ENCODE results near the gene ZNF236.

The ZNF236 gene

GRCh38 chr18:76982841-76983583, 160.7 kb downstream of the ZNF236 start:
- TF ChIP-seq, protein P1, sequence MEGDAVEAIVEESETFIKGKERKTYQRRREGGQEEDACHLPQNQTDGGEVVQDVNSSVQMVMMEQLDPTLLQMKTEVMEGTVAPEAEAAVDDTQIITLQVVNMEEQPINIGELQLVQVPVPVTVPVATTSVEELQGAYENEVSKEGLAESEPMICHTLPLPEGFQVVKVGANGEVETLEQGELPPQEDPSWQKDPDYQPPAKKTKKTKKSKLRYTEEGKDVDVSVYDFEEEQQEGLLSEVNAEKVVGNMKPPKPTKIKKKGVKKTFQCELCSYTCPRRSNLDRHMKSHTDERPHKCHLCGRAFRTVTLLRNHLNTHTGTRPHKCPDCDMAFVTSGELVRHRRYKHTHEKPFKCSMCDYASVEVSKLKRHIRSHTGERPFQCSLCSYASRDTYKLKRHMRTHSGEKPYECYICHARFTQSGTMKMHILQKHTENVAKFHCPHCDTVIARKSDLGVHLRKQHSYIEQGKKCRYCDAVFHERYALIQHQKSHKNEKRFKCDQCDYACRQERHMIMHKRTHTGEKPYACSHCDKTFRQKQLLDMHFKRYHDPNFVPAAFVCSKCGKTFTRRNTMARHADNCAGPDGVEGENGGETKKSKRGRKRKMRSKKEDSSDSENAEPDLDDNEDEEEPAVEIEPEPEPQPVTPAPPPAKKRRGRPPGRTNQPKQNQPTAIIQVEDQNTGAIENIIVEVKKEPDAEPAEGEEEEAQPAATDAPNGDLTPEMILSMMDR (conservative IDR thresholded peaks at IDR 0.05), result peak; percentile 95

DNA sequence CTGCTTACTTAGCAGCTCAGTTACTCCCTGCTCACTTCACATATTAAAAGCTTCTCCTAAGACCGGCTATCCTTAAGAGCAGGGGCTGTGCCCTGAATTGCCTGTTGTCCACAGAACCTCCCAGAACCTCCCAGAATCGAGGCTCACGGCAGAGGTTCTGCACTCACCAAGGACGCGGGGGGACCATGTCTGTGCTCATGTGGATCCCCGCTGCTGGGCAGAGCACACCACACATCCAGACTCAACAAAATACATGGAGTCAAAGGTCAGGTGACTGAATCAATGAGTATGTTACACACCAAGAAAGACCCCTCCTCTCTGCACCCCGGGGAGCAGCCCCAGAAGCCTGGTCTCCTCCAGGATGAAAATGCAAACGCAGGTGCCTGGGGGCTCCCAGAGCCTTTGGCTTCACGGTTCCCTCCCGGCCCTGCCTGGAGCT, 161.3 kb downstream of the ZNF236 start:
- H3K27ac ChIP-seq, result peak overlapping the region; percentile 55; the same call in 1 of the 2 replicates
- TF ChIP-seq, protein P1 (conservative IDR thresholded peaks at IDR 0.05), result no peak; the same call in none of the 2 replicates

More at GRCh38 chr18:76982841-76983583, 160.7 kb downstream of the ZNF236 start:
- peak overlapping the region; percentile 55; the same call in 1 of the 2 replicates for H3K27ac ChIP-seq

DNA sequence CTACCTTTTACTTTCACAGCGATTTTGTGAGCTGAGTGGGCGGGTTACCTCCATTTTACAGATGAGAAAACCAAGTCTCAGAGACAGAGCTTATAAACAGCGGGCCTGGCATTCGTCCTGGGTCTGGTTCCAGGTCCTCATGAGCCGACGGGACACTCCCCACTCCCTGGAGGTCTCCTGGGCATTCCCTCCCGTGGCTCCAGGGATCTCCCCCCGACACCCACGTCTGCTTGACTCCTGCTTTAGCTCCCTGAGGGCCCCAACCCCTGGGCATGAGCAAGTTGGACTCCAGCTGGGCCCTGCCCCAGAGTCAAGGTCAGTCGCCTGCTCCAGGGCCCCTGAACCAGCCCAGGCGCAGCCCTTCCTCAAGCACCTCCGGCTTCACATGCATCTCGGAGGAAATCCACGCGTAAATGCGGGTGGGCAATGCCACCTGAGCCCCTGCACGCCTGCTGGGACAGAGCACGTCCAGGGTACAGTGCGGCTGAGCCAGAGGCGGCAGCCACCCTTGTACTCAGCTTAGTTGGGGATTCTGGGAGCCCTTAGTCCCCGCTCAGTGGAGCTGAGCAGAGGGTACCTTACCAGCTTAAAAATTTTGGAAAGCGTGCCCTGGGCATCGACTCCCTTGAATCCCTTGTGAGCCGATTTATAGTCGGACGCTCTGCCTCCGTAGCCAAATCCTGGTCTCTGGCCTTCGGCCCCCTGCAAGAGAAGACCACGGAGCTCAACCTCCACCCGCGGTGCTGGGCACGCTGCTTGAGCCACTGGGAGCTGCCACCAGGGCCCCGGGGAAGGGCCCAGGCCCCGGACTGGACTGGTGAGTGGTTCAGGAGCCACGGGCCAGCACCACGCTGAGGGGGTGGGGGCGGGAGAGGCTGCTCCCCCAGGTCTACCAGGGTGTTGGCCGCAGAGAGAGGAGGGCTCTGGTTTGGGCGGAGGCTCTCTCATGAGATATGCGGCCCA, 162.1 kb downstream of the ZNF236 start:
- TF ChIP-seq, protein P1 (conservative IDR thresholded peaks at IDR 0.05), result no peak
- H3K27ac ChIP-seq, result no peak overlapping the region

GRCh38 chr18:76985156-76985950, 163.0 kb downstream of the ZNF236 start:
- TF ChIP-seq, protein P1 (conservative IDR thresholded peaks at IDR 0.05), result no peak
- no peak overlapping the region for H3K27ac ChIP-seq

- H3K27ac ChIP-seq, result no peak overlapping the region
- TF ChIP-seq, protein P1 (conservative IDR thresholded peaks at IDR 0.05), result no peak
These were observed 163.5 kb downstream of the ZNF236 start for GRCh38 chr18:76985951-76986236.

GRCh38 chr18:76986406-76986805, 164.0 kb downstream of the ZNF236 start:
- TF ChIP-seq, protein P1 (conservative IDR thresholded peaks at IDR 0.05), result no peak
- H3K27ac ChIP-seq, result no peak overlapping the region
